Endothelial cell (in vitro differentiated cells): ENCODE data around the gene FAM186B. TPM values are rescaled to one million over a fixed set of nuclear protein-coding genes. Genes with fewer than 3 reads are reported as not detected.
A peak's percentile ranks its signal among the peaks of the same experiment; 100 is the strongest.

ENCODE experiments used
- DNase-seq: peaks from one replicate; pipeline ENCODE4 v3.0.0; 2021; ENCODE audit warnings: low spot score
- H3K27ac Mint-ChIP-seq: one replicate; pipeline ENCODE4 v1.8.0; 2021; ENCODE audit warnings: mixed read lengths, inconsistent platforms; ENCODE audit not compliant: unreplicated experiment
- H3K27me3 Mint-ChIP-seq: one replicate; pipeline ENCODE4 v1.8.0; 2021; ENCODE audit warnings: mild to moderate bottlenecking, moderate library complexity, mixed read lengths, inconsistent platforms; ENCODE audit not compliant: unreplicated experiment
- H3K36me3 Mint-ChIP-seq: one replicate; pipeline ENCODE4 v1.8.0; 2021; ENCODE audit warnings: mild to moderate bottlenecking, low read depth, mixed read lengths, inconsistent platforms; ENCODE audit not compliant: unreplicated experiment
- H3K4me1 Mint-ChIP-seq: one replicate; pipeline ENCODE4 v1.8.0; 2021; ENCODE audit warnings: mild to moderate bottlenecking, mixed read lengths, inconsistent platforms; ENCODE audit not compliant: unreplicated experiment
- H3K4me3 Mint-ChIP-seq: one replicate; pipeline ENCODE4 v1.8.0; 2021; ENCODE audit warnings: mild to moderate bottlenecking, mixed read lengths, inconsistent platforms; ENCODE audit not compliant: unreplicated experiment
- H3K9me3 Mint-ChIP-seq: one replicate; pipeline ENCODE4 v1.8.0; 2021; ENCODE audit warnings: mixed read lengths, inconsistent platforms; ENCODE audit not compliant: unreplicated experiment
- total RNA-seq: library from RNA; stranded (reverse); fragmentation: NEBNext Ultra II Directional; extraction: Animal tissue kit (Norgen Biotek cat#: 25700); gene quantifications from one replicate; pipeline ENCODE4 v1.2.1, GENCODE V29; 2021; ENCODE audit not compliant: unreplicated experiment
- TF ChIP-seq, protein P1 (sequence below): fragments of 200-600 bp; sonication (generic); IDR thresholded peaks from one replicate; pipeline ENCODE4 v1.5.0; 2021; ENCODE audit warnings: antibody characterized with exemption; ENCODE audit not compliant: unreplicated experiment

FAM186B gene
- total RNA-seq, 1 donor from 2014 or later, result 1.9 TPM

GRCh38 chr12:49564686-49565405 lies 40.6 kb downstream of the FAM186B start:
- H3K9me3 Mint-ChIP-seq, result no peaks in the 10 kb centered on the region
- H3K4me1 Mint-ChIP-seq, result peaks cover 17% of the 10 kb centered on the region
- TF ChIP-seq, protein P1, sequence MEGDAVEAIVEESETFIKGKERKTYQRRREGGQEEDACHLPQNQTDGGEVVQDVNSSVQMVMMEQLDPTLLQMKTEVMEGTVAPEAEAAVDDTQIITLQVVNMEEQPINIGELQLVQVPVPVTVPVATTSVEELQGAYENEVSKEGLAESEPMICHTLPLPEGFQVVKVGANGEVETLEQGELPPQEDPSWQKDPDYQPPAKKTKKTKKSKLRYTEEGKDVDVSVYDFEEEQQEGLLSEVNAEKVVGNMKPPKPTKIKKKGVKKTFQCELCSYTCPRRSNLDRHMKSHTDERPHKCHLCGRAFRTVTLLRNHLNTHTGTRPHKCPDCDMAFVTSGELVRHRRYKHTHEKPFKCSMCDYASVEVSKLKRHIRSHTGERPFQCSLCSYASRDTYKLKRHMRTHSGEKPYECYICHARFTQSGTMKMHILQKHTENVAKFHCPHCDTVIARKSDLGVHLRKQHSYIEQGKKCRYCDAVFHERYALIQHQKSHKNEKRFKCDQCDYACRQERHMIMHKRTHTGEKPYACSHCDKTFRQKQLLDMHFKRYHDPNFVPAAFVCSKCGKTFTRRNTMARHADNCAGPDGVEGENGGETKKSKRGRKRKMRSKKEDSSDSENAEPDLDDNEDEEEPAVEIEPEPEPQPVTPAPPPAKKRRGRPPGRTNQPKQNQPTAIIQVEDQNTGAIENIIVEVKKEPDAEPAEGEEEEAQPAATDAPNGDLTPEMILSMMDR, result no peak
- H3K36me3 Mint-ChIP-seq, result peaks cover 16% of the 10 kb centered on the region
- H3K27ac Mint-ChIP-seq, result no peak overlapping the region
- DNase-seq, result no peak
- H3K27me3 Mint-ChIP-seq, result peaks cover 12% of the 10 kb centered on the region
- H3K4me3 Mint-ChIP-seq, result no peak overlapping the region

DNA sequence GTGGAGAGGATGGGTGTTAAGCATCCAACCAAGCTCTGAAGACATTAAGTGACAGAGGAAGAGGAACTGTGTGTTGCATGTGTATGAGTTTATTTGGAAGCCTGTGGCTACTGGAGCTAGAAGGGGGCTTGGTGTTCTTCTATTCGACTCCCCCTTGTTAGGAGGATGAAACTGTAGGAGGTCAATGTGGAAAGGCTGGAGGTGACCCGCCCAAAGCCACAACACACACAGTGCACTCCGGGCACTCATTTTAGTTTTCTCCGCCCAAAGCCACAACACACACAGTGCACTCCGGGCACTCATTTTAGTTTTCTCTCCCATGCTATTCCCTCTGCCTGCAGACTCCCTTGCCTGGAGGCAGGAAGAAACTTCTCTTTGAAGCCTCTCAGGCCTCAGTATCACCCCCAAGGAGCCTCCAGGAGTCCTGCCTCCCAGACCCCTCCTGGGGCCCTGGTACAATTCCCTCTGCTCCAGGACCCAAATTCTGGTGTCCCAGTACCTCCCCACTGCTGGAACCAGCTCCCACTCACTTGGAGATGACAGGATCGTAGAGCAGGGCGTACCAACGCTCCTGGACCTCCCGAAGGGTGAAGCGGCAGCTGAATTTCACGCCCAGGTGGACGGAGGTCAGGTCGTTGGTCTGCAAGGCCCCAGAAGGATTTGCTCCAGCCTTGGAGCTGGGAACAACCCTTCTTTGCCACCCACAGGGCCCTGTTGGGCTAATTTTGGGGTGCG lies 41.3 kb downstream of the FAM186B start:
- Mint-ChIP-seq H3K27ac (no peak overlapping the region), H3K36me3 (peaks cover 19% of the 10 kb centered on the region), H3K9me3 (no peaks in the 10 kb centered on the region), H3K27me3 (peaks cover 10% of the 10 kb centered on the region), H3K4me3 (no peak overlapping the region), H3K4me1 (peaks cover 17% of the 10 kb centered on the region)
- TF ChIP-seq, protein P1, result no peak
- DNase-seq, result no peak

GRCh38 chr12:49562831-49563230 lies 42.6 kb downstream of the FAM186B start:
- Mint-ChIP-seq H3K4me1 (peaks cover 9% of the 10 kb centered on the region), H3K4me3 (peak overlapping the region; percentile 82), H3K27me3 (peaks cover 9% of the 10 kb centered on the region), H3K27ac (peak overlapping the region; percentile 84), H3K9me3 (no peaks in the 10 kb centered on the region), H3K36me3 (peaks cover 24% of the 10 kb centered on the region)
- no peak for DNase-seq
- TF ChIP-seq, protein P1, result no peak

GRCh38 chr12:49562233-49562632 lies 43.2 kb downstream of the FAM186B start:
- TF ChIP-seq, protein P1, result no peak
- Mint-ChIP-seq H3K4me3 (peak overlapping the region; percentile 14), H3K9me3 (no peaks in the 10 kb centered on the region), H3K36me3 (peaks cover 24% of the 10 kb centered on the region), H3K27me3 (peaks cover 9% of the 10 kb centered on the region), H3K27ac (no peak overlapping the region), H3K4me1 (peaks cover 6% of the 10 kb centered on the region)
- no peak for DNase-seq

DNA sequence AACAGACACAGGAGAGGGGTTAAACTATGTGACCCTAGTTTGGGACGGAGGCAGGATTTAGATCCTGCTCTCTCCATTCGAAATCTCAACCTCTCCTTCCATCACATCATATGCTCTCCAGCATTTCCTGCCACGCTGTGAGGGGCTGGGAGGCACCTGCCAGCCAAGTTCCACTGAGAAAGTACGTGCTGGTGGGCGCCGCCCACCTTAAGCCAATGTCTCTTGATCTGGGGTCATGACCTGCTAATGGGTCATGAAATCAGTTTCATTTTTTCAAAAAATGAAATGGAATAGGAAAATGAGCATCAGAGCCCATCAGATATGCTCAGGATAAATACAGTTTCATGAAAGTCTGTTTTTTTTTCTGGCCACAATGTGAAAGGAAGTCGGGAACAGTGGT lies 44.7 kb downstream of the FAM186B start:
- Mint-ChIP-seq H3K27me3 (peaks cover 8% of the 10 kb centered on the region), H3K4me3 (peak overlapping the region; percentile 40), H3K4me1 (peaks cover 5% of the 10 kb centered on the region), H3K27ac (no peak overlapping the region), H3K36me3 (peaks cover 28% of the 10 kb centered on the region), H3K9me3 (no peaks in the 10 kb centered on the region)
- TF ChIP-seq, protein P1, result no peak
- no peak for DNase-seq
